ENCODE results near the gene FAM181A. TPM values are rescaled to one million over a fixed set of nuclear protein-coding genes. Genes with fewer than 3 reads are reported as not detected.

FAM181A gene
- total and polyA plus RNA-seq, 12 donors, result not detected

- ATAC-seq, result no peak
- DNase-seq, result no peak
- peaks cover 0 to 8% (median 0%) of the 10 kb centered on the region in 9 donors for H3K4me1 ChIP-seq
- no peak overlapping the region for H3K4me3 ChIP-seq
- WGBS, 2 donors, result 73 to 79% methylated on average over 15 of the region's 15 CpGs
- intact Hi-C loops (cut with DNase I), result loop anchor here in 9 of 10 donors (2.0 to 10.0 kb wide), 6 partner anchors 57 to 237 kb away; partner anchors contain the start of gene PRIMA1 (in 1 of the 9)
- no peaks in the 10 kb centered on the region for H3K9me3 ChIP-seq
- H3K27me3 ChIP-seq, result peaks cover 0 to 33% (median 14%) of the 10 kb centered on the region in 7 donors
- no peak overlapping the region for H3K27ac ChIP-seq
- TF ChIP-seq CTCF (IDR thresholded peaks at IDR 0.05), result no peak
- H3K36me3 ChIP-seq, result no peaks in the 10 kb centered on the region
Observed at GRCh38 chr14:93891756-93892504, 35.2 kb upstream of the FAM181A start.

GRCh38 chr14:93892505-93892839, 34.7 kb upstream of the FAM181A start:
- WGBS, 2 donors, result 65% methylated on average over 5 of the region's 5 CpGs
- ATAC-seq (no peak), DNase-seq (no peak)
- Histone ChIP-seq H3K4me3 (no peak overlapping the region), H3K9me3 (no peaks in the 10 kb centered on the region), H3K27ac (no peak overlapping the region), H3K4me1 (peaks cover 0 to 8% (median 0%) of the 10 kb centered on the region in 9 donors), H3K36me3 (no peaks in the 10 kb centered on the region), H3K27me3 (peaks cover 0 to 30% (median 14%) of the 10 kb centered on the region in 7 donors)
- TF ChIP-seq CTCF (IDR thresholded peaks at IDR 0.05), result no peak
- intact Hi-C loops (cut with DNase I), result loop anchor here in 9 of 10 donors (2.0 to 10.0 kb wide), 6 partner anchors 58 to 238 kb away; partner anchors contain the start of gene PRIMA1 (in 1 of the 9)

- Histone ChIP-seq H3K27me3 (peaks cover 0 to 24% (median 9%) of the 10 kb centered on the region in 7 donors), H3K4me1 (peaks cover 0 to 8% (median 0%) of the 10 kb centered on the region in 9 donors), H3K9me3 (no peaks in the 10 kb centered on the region), H3K27ac (no peak overlapping the region), H3K36me3 (no peaks in the 10 kb centered on the region), H3K4me3 (no peak overlapping the region)
- DNase-seq (peak; percentile 62 to 72), ATAC-seq (peak in 7 of 8 donors; percentile 49 to 77 (median 66))
- WGBS, 2 donors, result 28 to 33% methylated on average over 13 of the region's 13 CpGs
- peak; percentile 93 to 99 (median 97) for TF ChIP-seq CTCF (IDR thresholded peaks at IDR 0.05)
- intact Hi-C loops (cut with DNase I), result loop anchor here in 9 of 10 donors (1.0 to 10.0 kb wide), 7 partner anchors 58 to 238 kb away; partner anchors contain the start of gene PRIMA1 (in 1 of the 9)
Observed at GRCh38 chr14:93892923-93893558, 34.1 kb upstream of the FAM181A start.

- H3K4me1 ChIP-seq, result peaks cover 0 to 8% (median 0%) of the 10 kb centered on the region in 9 donors
- H3K27ac ChIP-seq, result no peak overlapping the region
- H3K4me3 ChIP-seq, result no peak overlapping the region
- DNase-seq (no peak), ATAC-seq (peak in 2 of 8 donors; percentile 18 to 35)
- peaks cover 0 to 18% (median 8%) of the 10 kb centered on the region in 7 donors for H3K27me3 ChIP-seq
- intact Hi-C loops (cut with DNase I), result loop anchor here in 9 of 10 donors (1.0 to 10.0 kb wide), 7 partner anchors 59 to 239 kb away; partner anchors contain the start of gene PRIMA1 (in 1 of the 9)
- H3K9me3 ChIP-seq, result no peaks in the 10 kb centered on the region
- H3K36me3 ChIP-seq, result no peaks in the 10 kb centered on the region
- TF ChIP-seq CTCF (IDR thresholded peaks at IDR 0.05), result no peak
- 54 to 66% methylated on average over 12 of the region's 12 CpGs for WGBS, 2 donors
Observed at GRCh38 chr14:93893661-93894261, 33.4 kb upstream of the FAM181A start.

All from heart right ventricle (tissue), 16 donors.